Measurements from ENCODE around the gene PAQR9. TPM values are rescaled to one million over a fixed set of nuclear protein-coding genes. Genes with fewer than 3 reads are reported as not detected.

The PAQR9 gene
- total RNA-seq, 1 donor: 0.09 TPM

DNA sequence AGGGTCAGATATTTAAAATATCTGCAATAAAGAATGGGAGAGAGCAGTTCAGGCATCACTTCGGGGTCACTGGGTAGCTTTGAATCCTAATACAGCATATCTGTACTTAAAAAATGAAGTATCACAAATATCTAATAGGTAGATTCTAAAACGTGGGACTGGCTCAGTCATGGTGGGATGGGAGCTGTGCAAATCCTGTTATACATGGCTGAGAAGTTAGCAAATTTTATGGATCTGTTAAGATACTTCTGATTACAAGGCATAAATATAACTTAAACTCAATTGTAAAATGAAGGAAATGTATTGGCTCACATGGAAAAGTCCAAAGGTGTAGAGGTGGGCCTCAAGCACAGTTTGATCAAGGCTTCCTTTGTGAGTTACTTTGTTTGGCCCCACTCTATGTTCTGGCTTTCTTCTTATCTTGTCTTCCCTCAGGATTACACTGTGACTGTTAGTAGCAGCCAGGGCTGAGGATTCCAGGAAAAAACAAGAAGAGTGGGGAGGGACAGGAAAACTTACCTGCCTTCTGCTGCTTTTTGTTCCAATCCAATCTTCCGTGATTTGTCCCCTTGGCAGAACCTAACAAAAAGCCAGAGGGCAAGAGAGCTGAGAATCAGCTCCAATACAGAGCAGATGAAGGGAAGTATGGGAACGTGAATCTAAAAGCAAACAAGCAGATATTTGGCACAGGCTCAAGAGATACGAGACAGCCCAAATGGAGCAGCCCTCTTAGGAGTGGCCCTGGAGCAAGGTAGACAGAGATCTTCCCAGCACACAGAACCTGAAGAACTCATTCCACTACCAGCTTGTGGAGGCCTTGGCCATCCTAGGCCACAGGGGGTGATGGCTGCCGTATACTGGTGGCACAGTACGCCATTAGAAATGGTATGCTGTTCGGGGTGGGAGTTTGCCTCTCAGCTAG, 10.9 kb downstream of the PAQR9 start:
- no peak overlapping the region for H3K4me3 ChIP-seq (ENCODE audit: low read depth, low read length)
- TF ChIP-seq, protein P1, sequence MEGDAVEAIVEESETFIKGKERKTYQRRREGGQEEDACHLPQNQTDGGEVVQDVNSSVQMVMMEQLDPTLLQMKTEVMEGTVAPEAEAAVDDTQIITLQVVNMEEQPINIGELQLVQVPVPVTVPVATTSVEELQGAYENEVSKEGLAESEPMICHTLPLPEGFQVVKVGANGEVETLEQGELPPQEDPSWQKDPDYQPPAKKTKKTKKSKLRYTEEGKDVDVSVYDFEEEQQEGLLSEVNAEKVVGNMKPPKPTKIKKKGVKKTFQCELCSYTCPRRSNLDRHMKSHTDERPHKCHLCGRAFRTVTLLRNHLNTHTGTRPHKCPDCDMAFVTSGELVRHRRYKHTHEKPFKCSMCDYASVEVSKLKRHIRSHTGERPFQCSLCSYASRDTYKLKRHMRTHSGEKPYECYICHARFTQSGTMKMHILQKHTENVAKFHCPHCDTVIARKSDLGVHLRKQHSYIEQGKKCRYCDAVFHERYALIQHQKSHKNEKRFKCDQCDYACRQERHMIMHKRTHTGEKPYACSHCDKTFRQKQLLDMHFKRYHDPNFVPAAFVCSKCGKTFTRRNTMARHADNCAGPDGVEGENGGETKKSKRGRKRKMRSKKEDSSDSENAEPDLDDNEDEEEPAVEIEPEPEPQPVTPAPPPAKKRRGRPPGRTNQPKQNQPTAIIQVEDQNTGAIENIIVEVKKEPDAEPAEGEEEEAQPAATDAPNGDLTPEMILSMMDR (IDR thresholded peaks at IDR 0.05; ENCODE audit: insufficient read depth, low read length): no peak
- no peak for DNase-seq (ENCODE audit: low read depth)

DNA sequence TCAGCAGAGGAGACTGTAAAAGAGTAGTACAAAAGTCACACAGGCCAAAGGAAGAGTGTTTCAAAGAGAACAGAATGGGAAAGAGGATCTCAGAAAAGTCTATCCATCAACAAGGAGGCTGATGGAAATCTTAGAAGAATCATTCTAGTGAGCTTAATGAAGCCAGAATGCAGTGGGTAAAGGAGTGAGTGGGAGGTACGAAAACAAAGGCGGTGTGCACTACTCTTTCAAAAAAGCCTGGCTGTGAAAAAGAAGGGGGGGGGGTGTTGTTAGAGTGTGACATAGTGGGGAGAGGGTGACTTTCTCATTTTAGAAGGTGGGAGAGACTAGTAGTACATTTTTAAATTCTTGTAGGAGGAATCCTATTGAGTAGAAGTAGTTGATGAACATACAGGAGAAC, 11.7 kb downstream of the PAQR9 start:
- TF ChIP-seq, protein P1 (IDR thresholded peaks at IDR 0.05; ENCODE audit: insufficient read depth, low read length): no peak
- no peak overlapping the region for H3K4me3 ChIP-seq (ENCODE audit: low read depth, low read length)
- DNase-seq (ENCODE audit: low read depth): no peak

DNA sequence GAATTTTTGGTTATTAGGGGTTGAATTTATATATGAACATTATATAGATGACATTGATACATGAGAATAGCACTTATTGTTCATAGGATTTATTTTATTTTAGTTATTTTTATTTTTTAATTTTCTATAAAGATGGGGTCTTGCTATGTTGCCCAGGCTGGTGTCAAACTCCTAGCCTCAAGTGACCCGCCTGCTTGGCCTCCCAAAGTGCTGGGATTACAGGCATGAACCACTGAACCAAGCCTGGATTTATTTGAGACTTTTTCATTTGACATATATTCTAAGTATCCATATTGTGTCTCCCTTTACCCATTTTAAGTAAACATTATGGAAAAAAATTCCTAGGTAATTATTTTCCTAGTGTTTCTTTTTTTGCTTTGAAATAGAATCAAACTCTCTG, 12.5 kb downstream of the PAQR9 start:
- no peak for DNase-seq (ENCODE audit: low read depth)
- TF ChIP-seq, protein P1 (IDR thresholded peaks at IDR 0.05; ENCODE audit: insufficient read depth, low read length): no peak
- H3K4me3 ChIP-seq (ENCODE audit: low read depth, low read length): no peak overlapping the region

DNA sequence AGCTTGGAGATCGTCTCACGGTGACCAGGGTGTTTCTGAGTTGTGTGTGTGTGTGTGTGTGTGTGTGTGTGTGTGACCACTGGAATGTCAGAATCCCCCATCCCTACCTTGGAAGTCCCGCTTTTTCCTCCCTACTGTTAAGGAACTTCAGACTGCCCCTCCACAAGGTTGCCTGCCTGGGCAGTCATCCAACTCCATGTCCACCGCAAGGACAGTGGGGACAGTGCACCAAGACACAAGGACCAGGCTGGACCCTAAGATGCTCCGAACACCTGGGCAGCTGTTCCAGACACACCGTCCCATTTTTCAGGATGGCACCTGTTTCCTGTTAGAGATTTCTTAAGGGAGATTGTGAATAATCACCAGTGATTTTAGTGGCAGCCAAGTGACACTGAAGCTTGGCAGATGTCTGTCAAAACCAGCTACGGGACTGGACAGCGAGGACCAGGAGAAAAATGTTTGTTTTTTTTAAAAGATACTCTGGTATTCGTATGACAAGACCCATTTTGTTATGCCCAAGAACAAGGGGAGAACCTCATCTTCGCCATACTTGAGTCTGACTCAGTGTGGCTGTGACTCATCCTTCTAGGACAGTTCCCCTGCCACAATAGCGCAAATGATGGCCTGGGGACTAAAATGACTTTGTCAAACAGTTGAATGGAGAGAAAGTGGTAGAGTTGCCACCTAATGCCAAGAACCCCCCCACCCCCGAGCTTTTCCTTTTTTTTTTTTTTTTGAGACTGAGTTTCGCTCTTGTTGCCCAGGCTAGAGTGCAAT, 15.5 kb downstream of the PAQR9 start:
- H3K4me3 ChIP-seq (ENCODE audit: low read depth, low read length): no peak overlapping the region
- TF ChIP-seq, protein P1 (IDR thresholded peaks at IDR 0.05; ENCODE audit: insufficient read depth, low read length): no peak
- no peak for DNase-seq (ENCODE audit: low read depth)

DNA sequence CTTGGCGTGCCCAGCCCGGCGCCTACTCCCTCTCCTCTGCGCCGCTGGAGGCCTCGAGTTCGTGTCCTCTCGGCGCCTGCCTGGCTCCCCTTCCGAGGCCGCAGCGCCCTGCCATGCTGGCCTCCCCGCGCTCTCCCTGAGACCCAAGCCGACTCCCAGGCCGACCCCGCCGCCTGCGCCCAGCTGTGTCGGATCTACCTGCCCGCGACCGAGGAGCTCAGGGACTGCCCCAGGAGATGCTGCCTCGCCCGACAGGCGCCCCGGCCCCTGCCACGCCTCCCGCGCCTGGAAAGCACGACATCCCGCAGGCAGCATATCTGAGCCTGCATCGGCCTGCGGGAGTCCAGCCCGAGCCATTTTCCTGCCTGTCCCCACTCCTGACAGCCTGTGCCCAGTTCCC, 16.1 kb downstream of the PAQR9 start:
- TF ChIP-seq, protein P1 (IDR thresholded peaks at IDR 0.05; ENCODE audit: insufficient read depth, low read length): no peak
- no peak for DNase-seq (ENCODE audit: low read depth)
- H3K4me3 ChIP-seq (ENCODE audit: low read depth, low read length): no peak overlapping the region

DNA sequence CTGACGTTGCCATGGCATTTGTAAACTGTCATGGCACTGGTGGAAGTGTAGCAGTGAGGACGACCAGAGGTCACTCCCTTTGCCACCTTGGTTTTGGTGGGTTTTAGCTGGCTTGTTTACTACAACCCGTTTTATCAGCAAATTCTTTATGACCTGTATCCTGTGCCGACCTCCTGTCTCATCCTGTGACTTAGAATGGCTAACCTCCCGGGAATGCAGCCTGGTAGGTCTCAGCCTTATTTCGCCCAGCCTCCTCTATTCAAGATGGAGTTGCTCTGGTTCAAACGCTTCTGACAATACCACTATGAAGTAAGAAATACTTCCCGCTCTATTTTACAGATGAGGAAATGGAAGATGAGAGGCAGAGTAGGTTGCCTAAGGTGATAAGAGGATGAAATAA, 16.6 kb downstream of the PAQR9 start:
- DNase-seq (ENCODE audit: low read depth): no peak
- TF ChIP-seq, protein P1 (IDR thresholded peaks at IDR 0.05; ENCODE audit: insufficient read depth, low read length): no peak
- no peak overlapping the region for H3K4me3 ChIP-seq (ENCODE audit: low read depth, low read length)
